Erythroblast (primary cell): ENCODE data around the gene SSB.
"Not testable (repeated sequence)": the region's sequence is repeated elsewhere in the genome, so short reads cannot be mapped to it uniquely, and the experiment has no call there.

Experiments used
- DNase-seq, 2 experiments: peaks; one replicate each; lab custom pipeline; 2025; lab: John Stamatoyannopoulos, UW
- GATA1 ChIP-seq: IDR thresholded peaks from 2 replicates; pipeline ENCODE4 v1.6.1; 2011; ENCODE audit warnings: low read depth, mild to moderate bottlenecking, control low read depth, low read length, moderate library complexity
- POLR2A ChIP-seq: IDR thresholded peaks from 2 replicates; pipeline ENCODE4 v1.6.1; 2011; ENCODE audit warnings: mild to moderate bottlenecking, low read length

The SSB gene

GRCh38 chr2:169834401-169834800 is 35.7 kb downstream of the SSB start:
- no peak for TF ChIP-seq POLR2A
- TF ChIP-seq GATA1: no peak
- DNase-seq: peak; percentile 25 to 40

- TF ChIP-seq POLR2A (no peak), GATA1 (no peak)
- peak in 1 of 2 experiments; percentile 20 for DNase-seq
Measured at GRCh38 chr2:169838743-169839489, 40.2 kb downstream of the SSB start.

GRCh38 chr2:169839954-169840746 is 41.5 kb downstream of the SSB start:
- TF ChIP-seq GATA1: no peak
- peak; percentile 62 for TF ChIP-seq POLR2A
- peak; percentile 86 to 93 for DNase-seq

- TF ChIP-seq POLR2A: no peak
- no peak for TF ChIP-seq GATA1
- no peak for DNase-seq
Measured at GRCh38 chr2:169840747-169841142, 42.1 kb downstream of the SSB start.

- DNase-seq: not testable (repeated sequence)
Measured at GRCh38 chr2:169841625-169842024, 43.0 kb downstream of the SSB start.

- DNase-seq: no peak
- no peak for TF ChIP-seq GATA1
- no peak for TF ChIP-seq POLR2A
Measured at GRCh38 chr2:169845016-169845415, 46.3 kb downstream of the SSB start.

GRCh38 chr2:169848959-169849693 is 50.5 kb downstream of the SSB start:
- not testable (repeated sequence) for DNase-seq

- no peak for TF ChIP-seq GATA1
- TF ChIP-seq POLR2A: no peak
- DNase-seq: no peak
Measured at GRCh38 chr2:169849710-169850109, 51.0 kb downstream of the SSB start.

- DNase-seq: peak in 1 of 2 experiments; percentile 19
- TF ChIP-seq GATA1 (no peak), POLR2A (no peak)
Measured at GRCh38 chr2:169853041-169853668, 54.5 kb downstream of the SSB start.

- not testable (repeated sequence) for DNase-seq
Measured at GRCh38 chr2:169855281-169856258, 56.9 kb downstream of the SSB start.

GRCh38 chr2:169859423-169859822 is 60.8 kb downstream of the SSB start:
- no peak for DNase-seq
- TF ChIP-seq POLR2A (no peak), GATA1 (no peak)

- DNase-seq: peak; percentile 25 to 51
- no peak for TF ChIP-seq GATA1
- TF ChIP-seq POLR2A: no peak
Measured at GRCh38 chr2:169860149-169860548, 61.5 kb downstream of the SSB start.
